Cardiac muscle cell (in vitro differentiated cells and primary cell): ENCODE measurements around the gene ITGB1. TPM values are rescaled to one million over a fixed set of nuclear protein-coding genes. Genes with fewer than 3 reads are reported as not detected.
A peak's percentile ranks its signal among the peaks of the same experiment; 100 is the strongest.

ENCODE experiments used
- DNase-seq, 2 donors: peaks; one replicate each; pipeline versions ENCODE4 v3.0.0 to v3.0.0-alpha.2; 2010 to 2017; ENCODE audit warnings: low read depth in 1 of 2, low spot score in 1 of 2
- H3K27ac ChIP-seq: fragments of 200-600 bp; sonication (generic); 2 replicates; pipeline ENCODE4 v1.5.1; 2016
- H3K27me3 ChIP-seq: fragments of 200-600 bp; sonication (generic); 2 replicates; pipeline ENCODE4 v1.6.0; 2016; ENCODE audit warnings: control low read depth
- H3K36me3 ChIP-seq: fragments of 200-600 bp; sonication (generic); 2 replicates; pipeline ENCODE4 v1.5.1; 2016; ENCODE audit warnings: control low read depth
- H3K4me1 ChIP-seq: fragments of 200-600 bp; sonication (generic); 2 replicates; pipeline ENCODE4 v1.8.1; 2017; ENCODE audit warnings: low read depth, mild to moderate bottlenecking, mixed run types
- H3K4me3 ChIP-seq: fragments of 200-600 bp; sonication (generic); 2 replicates; pipeline ENCODE4 v1.5.1; 2016; ENCODE audit warnings: mild to moderate bottlenecking
- H3K9me3 ChIP-seq: fragments of 200-600 bp; sonication (generic); 2 replicates; pipeline ENCODE4 v1.5.1; 2017; ENCODE audit warnings: low read depth, mild to moderate bottlenecking, control low read depth
- CTCF ChIP-seq: IDR thresholded peaks from 2 replicates; pipeline ENCODE4 v1.5.1; 2012; ENCODE audit warnings: low read depth, mild to moderate bottlenecking, low read length
- polyA plus RNA-seq: library from polyadenylated mRNA; unstranded; fragments of >200 nt; fragmentation: Nextera tagmentation; extraction: Ambion mirVana; gene quantifications from 2 replicates; pipeline ENCODE4 v1.2.1, GENCODE V29; 2016
- total RNA-seq: library from RNA; depleted of rRNA; stranded (reverse); fragments of >200 nt; gene quantifications from 2 replicates; pipeline ENCODE4 v1.2.3, GENCODE V29; 2016

The ITGB1 gene
- total and polyA plus RNA-seq, 2 experiments from 2014 or later, result 321 to 490 TPM

DNA sequence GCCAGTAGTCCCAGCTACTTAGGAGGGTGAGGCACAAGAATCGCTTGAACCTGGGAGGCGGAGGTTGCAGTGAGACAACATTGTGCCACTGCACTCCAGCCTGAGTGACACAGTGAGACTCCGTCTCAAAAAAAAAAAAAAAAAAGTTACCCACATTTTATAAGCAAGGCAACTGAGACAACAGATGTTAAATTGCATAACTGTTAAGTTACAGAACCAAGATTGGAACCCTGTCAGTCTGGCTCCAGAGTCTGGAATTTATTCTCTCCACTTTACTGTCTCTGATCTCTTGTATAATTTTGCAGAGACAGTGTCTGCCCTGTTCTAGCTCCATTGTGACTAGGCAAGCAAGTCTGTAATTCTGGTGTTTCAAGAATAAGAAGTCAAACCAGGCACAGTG lies 6.2 kb upstream of the ITGB1 start:
- H3K36me3 ChIP-seq, result no peaks in the 10 kb centered on the region
- peaks cover 25% of the 10 kb centered on the region for H3K4me1 ChIP-seq
- TF ChIP-seq CTCF, result no peak
- no peak overlapping the region for H3K27ac ChIP-seq
- no peak for DNase-seq
- H3K4me3 ChIP-seq, result no peak overlapping the region
- H3K27me3 ChIP-seq, result no peaks in the 10 kb centered on the region
- H3K9me3 ChIP-seq, result no peaks in the 10 kb centered on the region

GRCh38 chr10:32963096-32963495 lies 5.1 kb upstream of the ITGB1 start:
- H3K4me3 ChIP-seq, result no peak overlapping the region
- no peak for TF ChIP-seq CTCF
- H3K27me3 ChIP-seq, result no peaks in the 10 kb centered on the region
- H3K4me1 ChIP-seq, result peaks cover 26% of the 10 kb centered on the region
- H3K9me3 ChIP-seq, result no peaks in the 10 kb centered on the region
- peak overlapping the region; percentile 75 for H3K27ac ChIP-seq
- H3K36me3 ChIP-seq, result no peaks in the 10 kb centered on the region
- peak in 1 of 2 donors; percentile 89 for DNase-seq

DNA sequence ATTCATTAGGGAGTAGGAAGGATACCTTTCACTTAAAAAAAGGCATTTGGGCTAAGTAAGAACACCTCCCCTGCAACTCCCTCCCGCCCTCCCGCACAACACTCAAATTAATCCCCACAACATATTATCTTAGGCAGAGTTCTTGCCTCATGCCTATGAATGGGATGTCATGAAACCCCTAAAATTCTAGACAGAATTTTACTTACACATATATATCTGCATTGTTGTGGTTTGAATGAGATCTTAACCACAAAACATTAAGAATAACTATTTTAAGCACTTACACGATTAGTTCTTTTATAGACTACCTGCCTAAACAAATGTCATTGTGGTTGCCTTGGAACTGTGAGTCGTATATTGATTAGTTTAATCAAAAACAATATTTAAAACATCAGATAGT lies 4.5 kb upstream of the ITGB1 start:
- Histone ChIP-seq H3K27me3 (no peaks in the 10 kb centered on the region), H3K4me1 (peaks cover 26% of the 10 kb centered on the region), H3K9me3 (no peaks in the 10 kb centered on the region), H3K27ac (peak overlapping the region; percentile 75), H3K4me3 (peak overlapping the region; percentile 2), H3K36me3 (no peaks in the 10 kb centered on the region)
- TF ChIP-seq CTCF, result no peak
- no peak for DNase-seq

GRCh38 chr10:32961895-32962369 lies 3.9 kb upstream of the ITGB1 start:
- H3K4me3 ChIP-seq, result peak overlapping the region; percentile 2
- TF ChIP-seq CTCF, result peak; percentile 22
- H3K27me3 ChIP-seq, result no peaks in the 10 kb centered on the region
- H3K4me1 ChIP-seq, result peaks cover 26% of the 10 kb centered on the region
- no peaks in the 10 kb centered on the region for H3K9me3 ChIP-seq
- peak; percentile 33 to 87 for DNase-seq
- no peaks in the 10 kb centered on the region for H3K36me3 ChIP-seq
- H3K27ac ChIP-seq, result peak overlapping the region; percentile 75

- no peaks in the 10 kb centered on the region for H3K27me3 ChIP-seq
- no peak for DNase-seq
- no peak for TF ChIP-seq CTCF
- H3K9me3 ChIP-seq, result no peaks in the 10 kb centered on the region
- no peaks in the 10 kb centered on the region for H3K36me3 ChIP-seq
- H3K4me1 ChIP-seq, result peaks cover 31% of the 10 kb centered on the region
- no peak overlapping the region for H3K4me3 ChIP-seq
- peak overlapping the region; percentile 75 for H3K27ac ChIP-seq
These were observed 3.4 kb upstream of the ITGB1 start for GRCh38 chr10:32961343-32961894.
